SK-N-SH (cell line): ENCODE data around the gene SPEM1. TPM values are rescaled to one million over a fixed set of nuclear protein-coding genes. Genes with fewer than 3 reads are reported as not detected.

Experiments used
- EP300 ChIP-seq, 2 experiments: IDR thresholded peaks; 2 replicates each; pipeline versions ENCODE4 v1.4.0 to v1.6.1; 2012; ENCODE audit warnings: borderline replicate concordance in 1 of 2, low read depth in 1 of 2, low read length in 1 of 2
- EZH2phosphoT487 ChIP-seq: fragments of 200-600 bp; sonication (generic); IDR thresholded peaks from 2 replicates; pipeline ENCODE4 v1.6.1; 2017; ENCODE audit warnings: low read depth, mixed run types, mild to moderate bottlenecking, antibody characterized with exemption, moderate library complexity, borderline replicate concordance
- FOSL2 ChIP-seq: IDR thresholded peaks from 2 replicates; pipeline ENCODE4 v1.4.0; 2012; ENCODE audit warnings: low read depth, mild to moderate bottlenecking, moderate library complexity, borderline replicate concordance
- GATA2 ChIP-seq: sonication (generic); formaldehyde crosslinking; IDR thresholded peaks from 2 replicates; pipeline ENCODE4 v1.5.0; 2020; ENCODE audit warnings: mild to moderate bottlenecking, missing genetic modification reagents
- MEF2A ChIP-seq: IDR thresholded peaks from 2 replicates; pipeline ENCODE4 v1.4.0; 2012; ENCODE audit warnings: low read depth, borderline replicate concordance
- NRF1 ChIP-seq: IDR thresholded peaks from 2 replicates; pipeline ENCODE4 v1.6.1; 2012; ENCODE audit warnings: low read depth, mild to moderate bottlenecking, low read length
- POLR2AphosphoS5 ChIP-seq: IDR thresholded peaks from 2 replicates; pipeline ENCODE4 v1.6.1; 2012; ENCODE audit warnings: low read depth, low read length
- RAD21 ChIP-seq: IDR thresholded peaks from 2 replicates; pipeline ENCODE4 v1.6.1; 2012; ENCODE audit warnings: mild to moderate bottlenecking, low read length
- RCOR1 ChIP-seq: fragments of 150-350 bp; IDR thresholded peaks from 2 replicates; pipeline ENCODE4 v1.6.1; 2017; ENCODE audit warnings: antibody characterized with exemption, low read length
- RFX5 ChIP-seq: IDR thresholded peaks from 2 replicates; pipeline ENCODE4 v1.6.1; 2012; ENCODE audit warnings: mild to moderate bottlenecking, improper control_type of control experiment, low read length
- RXRA ChIP-seq: IDR thresholded peaks from 2 replicates; pipeline ENCODE4 v1.4.0; 2012; ENCODE audit warnings: low read depth, mild to moderate bottlenecking, borderline replicate concordance
- SIN3A ChIP-seq: IDR thresholded peaks from 2 replicates; pipeline ENCODE4 v1.6.1; 2012; ENCODE audit warnings: low read depth, mild to moderate bottlenecking, low read length, moderate library complexity, borderline replicate concordance
- SMC3 ChIP-seq: IDR thresholded peaks from 2 replicates; pipeline ENCODE4 v1.6.1; 2012; ENCODE audit warnings: low read depth, low read length, improper control_type of control experiment
- TEAD4 ChIP-seq: IDR thresholded peaks from 2 replicates; pipeline ENCODE4 v1.4.0; 2012; ENCODE audit warnings: mild to moderate bottlenecking, borderline replicate concordance; ENCODE audit not compliant: insufficient read depth
- polyA plus RNA-seq, 3 experiments: library from polyadenylated mRNA; depleted of rRNA; stranded (reverse); fragments of >200 nt; gene quantifications; 2 replicates each; pipeline ENCODE4 v1.2.3, GENCODE V29; 2012
- TF ChIP-seq, protein P1 (sequence below): fragments of 150-350 bp; IDR thresholded peaks from 2 replicates; pipeline ENCODE4 v1.6.1; 2017; ENCODE audit warnings: antibody characterized with exemption, low read length, low read depth, borderline replicate concordance
- TF ChIP-seq, protein P2 (sequence below): IDR thresholded peaks from 2 replicates; pipeline ENCODE4 v1.4.0; 2012; ENCODE audit warnings: low read depth, borderline replicate concordance
- TF ChIP-seq, protein P3 (sequence below): fragments of 200-600 bp; sonication (generic); IDR thresholded peaks from 2 replicates; pipeline ENCODE4 v1.6.1; 2017; ENCODE audit warnings: antibody characterized with exemption, mild to moderate bottlenecking, moderate library complexity
- TF ChIP-seq, protein P4 (sequence below): IDR thresholded peaks from 2 replicates; pipeline ENCODE4 v1.6.1; 2012; ENCODE audit warnings: mild to moderate bottlenecking, low read depth, low read length, moderate library complexity

Gene SPEM1
- polyA plus RNA-seq, 1 of the 3 experiments (the other 2 are of a cell fraction) = not detected

DNA sequence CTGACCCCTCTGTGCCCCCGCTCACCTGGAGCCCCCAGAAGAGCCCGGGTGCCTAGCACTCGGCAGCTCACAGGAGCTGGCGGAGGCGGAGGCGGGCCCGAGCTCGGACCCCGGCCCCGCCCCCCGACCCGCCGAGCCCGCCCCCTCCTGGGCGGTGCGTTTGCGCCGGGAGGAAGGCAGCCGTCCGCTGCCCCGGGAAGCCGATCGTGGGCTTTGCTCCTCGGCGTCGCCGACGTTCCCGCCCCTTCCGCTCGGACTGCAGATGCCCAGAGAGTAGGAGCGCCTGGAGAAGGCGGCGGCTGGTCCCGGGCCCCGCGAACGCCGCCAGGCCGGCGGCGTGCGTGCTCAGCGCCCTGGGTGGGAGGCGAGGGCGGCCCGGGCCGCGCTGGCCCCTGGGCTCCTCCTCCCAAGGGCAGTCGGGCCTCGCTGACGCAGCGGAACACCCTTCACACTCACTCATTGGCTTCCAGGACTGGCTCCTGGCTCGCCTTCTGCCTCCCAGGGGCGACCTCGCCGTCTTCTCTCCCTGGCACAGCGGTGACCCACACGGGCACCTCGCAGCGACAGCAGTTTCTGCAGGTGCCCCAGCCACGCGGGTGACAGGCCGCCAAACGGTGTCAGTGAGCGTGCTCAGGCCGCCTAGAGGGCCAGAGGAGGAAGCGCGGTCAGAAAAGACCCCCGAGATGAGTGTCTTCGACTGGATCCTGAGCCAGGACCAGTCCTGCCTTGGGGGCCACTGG is 25.5 kb upstream of the SPEM1 start, which contains the start of gene PLSCR3 (continued):
- TF ChIP-seq, protein P1, sequence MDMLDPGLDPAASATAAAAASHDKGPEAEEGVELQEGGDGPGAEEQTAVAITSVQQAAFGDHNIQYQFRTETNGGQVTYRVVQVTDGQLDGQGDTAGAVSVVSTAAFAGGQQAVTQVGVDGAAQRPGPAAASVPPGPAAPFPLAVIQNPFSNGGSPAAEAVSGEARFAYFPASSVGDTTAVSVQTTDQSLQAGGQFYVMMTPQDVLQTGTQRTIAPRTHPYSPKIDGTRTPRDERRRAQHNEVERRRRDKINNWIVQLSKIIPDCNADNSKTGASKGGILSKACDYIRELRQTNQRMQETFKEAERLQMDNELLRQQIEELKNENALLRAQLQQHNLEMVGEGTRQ = no peak
- TF ChIP-seq EZH2phosphoT487 = no peak
- TF ChIP-seq MEF2A = no peak
- TF ChIP-seq NRF1 = peak; percentile 49; the same call in 1 of the 2 replicates
- TF ChIP-seq SMC3 = no peak
- TF ChIP-seq, protein P2, sequence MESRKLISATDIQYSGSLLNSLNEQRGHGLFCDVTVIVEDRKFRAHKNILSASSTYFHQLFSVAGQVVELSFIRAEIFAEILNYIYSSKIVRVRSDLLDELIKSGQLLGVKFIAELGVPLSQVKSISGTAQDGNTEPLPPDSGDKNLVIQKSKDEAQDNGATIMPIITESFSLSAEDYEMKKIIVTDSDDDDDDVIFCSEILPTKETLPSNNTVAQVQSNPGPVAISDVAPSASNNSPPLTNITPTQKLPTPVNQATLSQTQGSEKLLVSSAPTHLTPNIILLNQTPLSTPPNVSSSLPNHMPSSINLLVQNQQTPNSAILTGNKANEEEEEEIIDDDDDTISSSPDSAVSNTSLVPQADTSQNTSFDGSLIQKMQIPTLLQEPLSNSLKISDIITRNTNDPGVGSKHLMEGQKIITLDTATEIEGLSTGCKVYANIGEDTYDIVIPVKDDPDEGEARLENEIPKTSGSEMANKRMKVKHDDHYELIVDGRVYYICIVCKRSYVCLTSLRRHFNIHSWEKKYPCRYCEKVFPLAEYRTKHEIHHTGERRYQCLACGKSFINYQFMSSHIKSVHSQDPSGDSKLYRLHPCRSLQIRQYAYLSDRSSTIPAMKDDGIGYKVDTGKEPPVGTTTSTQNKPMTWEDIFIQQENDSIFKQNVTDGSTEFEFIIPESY = no peak
- TF ChIP-seq GATA2 = no peak
- TF ChIP-seq RFX5 = 0 out of 2 replicates have a peak, but pooled peaks have one; percentile 8
- no peak for TF ChIP-seq RAD21
- no peak for TF ChIP-seq RXRA
- peak; percentile 19; the same call in 1 of the 2 replicates for TF ChIP-seq SIN3A
- TF ChIP-seq POLR2AphosphoS5 = peak; percentile 85
- TF ChIP-seq TEAD4 = no peak
- TF ChIP-seq, protein P3, sequence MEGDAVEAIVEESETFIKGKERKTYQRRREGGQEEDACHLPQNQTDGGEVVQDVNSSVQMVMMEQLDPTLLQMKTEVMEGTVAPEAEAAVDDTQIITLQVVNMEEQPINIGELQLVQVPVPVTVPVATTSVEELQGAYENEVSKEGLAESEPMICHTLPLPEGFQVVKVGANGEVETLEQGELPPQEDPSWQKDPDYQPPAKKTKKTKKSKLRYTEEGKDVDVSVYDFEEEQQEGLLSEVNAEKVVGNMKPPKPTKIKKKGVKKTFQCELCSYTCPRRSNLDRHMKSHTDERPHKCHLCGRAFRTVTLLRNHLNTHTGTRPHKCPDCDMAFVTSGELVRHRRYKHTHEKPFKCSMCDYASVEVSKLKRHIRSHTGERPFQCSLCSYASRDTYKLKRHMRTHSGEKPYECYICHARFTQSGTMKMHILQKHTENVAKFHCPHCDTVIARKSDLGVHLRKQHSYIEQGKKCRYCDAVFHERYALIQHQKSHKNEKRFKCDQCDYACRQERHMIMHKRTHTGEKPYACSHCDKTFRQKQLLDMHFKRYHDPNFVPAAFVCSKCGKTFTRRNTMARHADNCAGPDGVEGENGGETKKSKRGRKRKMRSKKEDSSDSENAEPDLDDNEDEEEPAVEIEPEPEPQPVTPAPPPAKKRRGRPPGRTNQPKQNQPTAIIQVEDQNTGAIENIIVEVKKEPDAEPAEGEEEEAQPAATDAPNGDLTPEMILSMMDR = peak; percentile 39
- TF ChIP-seq EP300 (IDR thresholded peaks at IDR 0.05; ENCODE audit: borderline replicate concordance in 1 of 2, low read depth in 1 of 2, low read length in 1 of 2) = no peak
- TF ChIP-seq, protein P4, sequence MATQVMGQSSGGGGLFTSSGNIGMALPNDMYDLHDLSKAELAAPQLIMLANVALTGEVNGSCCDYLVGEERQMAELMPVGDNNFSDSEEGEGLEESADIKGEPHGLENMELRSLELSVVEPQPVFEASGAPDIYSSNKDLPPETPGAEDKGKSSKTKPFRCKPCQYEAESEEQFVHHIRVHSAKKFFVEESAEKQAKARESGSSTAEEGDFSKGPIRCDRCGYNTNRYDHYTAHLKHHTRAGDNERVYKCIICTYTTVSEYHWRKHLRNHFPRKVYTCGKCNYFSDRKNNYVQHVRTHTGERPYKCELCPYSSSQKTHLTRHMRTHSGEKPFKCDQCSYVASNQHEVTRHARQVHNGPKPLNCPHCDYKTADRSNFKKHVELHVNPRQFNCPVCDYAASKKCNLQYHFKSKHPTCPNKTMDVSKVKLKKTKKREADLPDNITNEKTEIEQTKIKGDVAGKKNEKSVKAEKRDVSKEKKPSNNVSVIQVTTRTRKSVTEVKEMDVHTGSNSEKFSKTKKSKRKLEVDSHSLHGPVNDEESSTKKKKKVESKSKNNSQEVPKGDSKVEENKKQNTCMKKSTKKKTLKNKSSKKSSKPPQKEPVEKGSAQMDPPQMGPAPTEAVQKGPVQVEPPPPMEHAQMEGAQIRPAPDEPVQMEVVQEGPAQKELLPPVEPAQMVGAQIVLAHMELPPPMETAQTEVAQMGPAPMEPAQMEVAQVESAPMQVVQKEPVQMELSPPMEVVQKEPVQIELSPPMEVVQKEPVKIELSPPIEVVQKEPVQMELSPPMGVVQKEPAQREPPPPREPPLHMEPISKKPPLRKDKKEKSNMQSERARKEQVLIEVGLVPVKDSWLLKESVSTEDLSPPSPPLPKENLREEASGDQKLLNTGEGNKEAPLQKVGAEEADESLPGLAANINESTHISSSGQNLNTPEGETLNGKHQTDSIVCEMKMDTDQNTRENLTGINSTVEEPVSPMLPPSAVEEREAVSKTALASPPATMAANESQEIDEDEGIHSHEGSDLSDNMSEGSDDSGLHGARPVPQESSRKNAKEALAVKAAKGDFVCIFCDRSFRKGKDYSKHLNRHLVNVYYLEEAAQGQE = no peak; the same call in 1 of the 2 replicates
- TF ChIP-seq FOSL2 = no peak
- TF ChIP-seq RCOR1 = no peak
